Neuronal stem cell (in vitro differentiated cells): ENCODE data around the gene HTR6.

Source experiments
- DNase-seq: peaks from one replicate; pipeline ENCODE4 v3.0.0-alpha.2; 2013; ENCODE audit warnings: low spot score
- H2AFZ ChIP-seq: one replicate; pipeline ENCODE4 v1.6.1; 2013; ENCODE audit warnings: mild to moderate bottlenecking, low read length, inconsistent platforms
- H2AK5ac ChIP-seq: 2 replicates; pipeline ENCODE4 v1.6.1; 2013; ENCODE audit warnings: low read depth, mild to moderate bottlenecking, inconsistent platforms, low read length, moderate library complexity, mixed read lengths
- H2BK120ac ChIP-seq: 2 replicates; pipeline ENCODE4 v1.6.1; 2013; ENCODE audit warnings: low read depth, mild to moderate bottlenecking, inconsistent platforms, low read length, moderate library complexity, mixed read lengths
- H2BK12ac ChIP-seq: one replicate; pipeline ENCODE4 v1.6.1; 2013; ENCODE audit warnings: low read length, inconsistent platforms
- H2BK15ac ChIP-seq: 2 replicates; pipeline ENCODE4 v1.6.1; 2013; ENCODE audit warnings: mild to moderate bottlenecking, low read length, inconsistent platforms, mixed read lengths
- H2BK5ac ChIP-seq: one replicate; pipeline ENCODE4 v1.6.1; 2013; ENCODE audit warnings: inconsistent platforms, mild to moderate bottlenecking, low read length, moderate library complexity
- H3K14ac ChIP-seq: one replicate; pipeline ENCODE4 v1.6.1; 2013; ENCODE audit warnings: low read length, inconsistent platforms
- H3K18ac ChIP-seq: 2 replicates; pipeline ENCODE4 v1.6.1; 2013; ENCODE audit warnings: low read length, inconsistent platforms
- H3K23ac ChIP-seq: 2 replicates; pipeline ENCODE4 v1.6.1; 2013; ENCODE audit warnings: low read depth, mild to moderate bottlenecking, mixed read lengths, low read length, inconsistent platforms; ENCODE audit not compliant: poor library complexity
- H3K27ac ChIP-seq: replicated peaks from 3 replicates; pipeline ENCODE4 v1.5.1; 2013; ENCODE audit warnings: low read length, inconsistent platforms
- H3K27me3 ChIP-seq, 3 experiments: 2 replicates each; pipeline ENCODE4 v1.6.1; 2013; ENCODE audit warnings: low read length in 3 of 3, mild to moderate bottlenecking in 2 of 3, inconsistent platforms in 1 of 3, low read depth in 1 of 3, mixed read lengths in 1 of 3, moderate library complexity in 1 of 3; ENCODE audit not compliant: control insufficient read depth in 3 of 3, insufficient read depth in 3 of 3
- H3K36me3 ChIP-seq, 2 donors: replicated peaks in 1 of 2; 2 replicates each; pipeline ENCODE4 v1.6.1; 2013; ENCODE audit warnings: low read length in 2 of 2; ENCODE audit not compliant: control insufficient read depth in 2 of 2, insufficient read depth in 2 of 2
- H3K4ac ChIP-seq: 2 replicates; pipeline ENCODE4 v1.6.1; 2013; ENCODE audit warnings: inconsistent platforms, mild to moderate bottlenecking, low read length, moderate library complexity
- H3K4me1 ChIP-seq, 2 donors: 1 replicate in 1 of 2; 2 replicates in 1 of 2; pipeline ENCODE4 v1.6.1; 2013; ENCODE audit warnings: low read length in 2 of 2, low read depth in 1 of 2; ENCODE audit not compliant: control insufficient read depth in 2 of 2, insufficient read depth in 1 of 2
- H3K4me2 ChIP-seq: one replicate; pipeline ENCODE4 v1.6.1; 2013; ENCODE audit warnings: mild to moderate bottlenecking, low read length, inconsistent platforms; ENCODE audit not compliant: insufficient read depth, poor library complexity, severe bottlenecking
- H3K4me3 ChIP-seq, 2 donors: 2 replicates each; pipeline ENCODE4 v1.5.1; 2013; ENCODE audit warnings: low read length in 2 of 2, mild to moderate bottlenecking in 2 of 2, inconsistent platforms in 1 of 2, moderate library complexity in 1 of 2
- H3K79me1 ChIP-seq: one replicate; pipeline ENCODE4 v1.6.1; 2013; ENCODE audit warnings: low read depth, mild to moderate bottlenecking, inconsistent platforms, low read length, moderate library complexity
- H3K9ac ChIP-seq: one replicate; pipeline ENCODE4 v1.6.1; 2013; ENCODE audit warnings: mild to moderate bottlenecking, low read depth, low read length, inconsistent platforms; ENCODE audit not compliant: poor library complexity
- H3K9me3 ChIP-seq, 2 donors: replicated peaks in 1 of 2; 2 replicates each; pipeline versions ENCODE3 to v1.6.1; 2013; ENCODE audit warnings: low read length in 2 of 2, mild to moderate bottlenecking in 2 of 2, inconsistent platforms in 1 of 2, low read depth in 1 of 2, mixed read lengths in 1 of 2, moderate library complexity in 1 of 2; ENCODE audit not compliant: control insufficient read depth in 2 of 2, insufficient read depth in 1 of 2
- H4K8ac ChIP-seq: one replicate; pipeline ENCODE4 v1.6.1; 2013; ENCODE audit warnings: low read depth, mild to moderate bottlenecking, inconsistent platforms, low read length, moderate library complexity
- H4K91ac ChIP-seq: one replicate; pipeline ENCODE4 v1.6.1; 2013; ENCODE audit warnings: low read length, low read depth, mild to moderate bottlenecking, inconsistent platforms; ENCODE audit not compliant: poor library complexity
- WGBS, 2 donors: extraction: QIAGEN DNeasy Blood & Tissue Kit; methylation state at CpG; one replicate each; pipeline ENCODE4 v1.1.7; 2013; ENCODE audit warnings: missing lambda C conversion rate in 2 of 2, mixed read lengths in 1 of 2; ENCODE audit not compliant: insufficient read length in 2 of 2, insufficient replicate concordance in 1 of 2; ENCODE audit errors: extremely low coverage in 2 of 2; 5-methylcytosine and 5-hydroxymethylcytosine counted together

Gene HTR6

DNA sequence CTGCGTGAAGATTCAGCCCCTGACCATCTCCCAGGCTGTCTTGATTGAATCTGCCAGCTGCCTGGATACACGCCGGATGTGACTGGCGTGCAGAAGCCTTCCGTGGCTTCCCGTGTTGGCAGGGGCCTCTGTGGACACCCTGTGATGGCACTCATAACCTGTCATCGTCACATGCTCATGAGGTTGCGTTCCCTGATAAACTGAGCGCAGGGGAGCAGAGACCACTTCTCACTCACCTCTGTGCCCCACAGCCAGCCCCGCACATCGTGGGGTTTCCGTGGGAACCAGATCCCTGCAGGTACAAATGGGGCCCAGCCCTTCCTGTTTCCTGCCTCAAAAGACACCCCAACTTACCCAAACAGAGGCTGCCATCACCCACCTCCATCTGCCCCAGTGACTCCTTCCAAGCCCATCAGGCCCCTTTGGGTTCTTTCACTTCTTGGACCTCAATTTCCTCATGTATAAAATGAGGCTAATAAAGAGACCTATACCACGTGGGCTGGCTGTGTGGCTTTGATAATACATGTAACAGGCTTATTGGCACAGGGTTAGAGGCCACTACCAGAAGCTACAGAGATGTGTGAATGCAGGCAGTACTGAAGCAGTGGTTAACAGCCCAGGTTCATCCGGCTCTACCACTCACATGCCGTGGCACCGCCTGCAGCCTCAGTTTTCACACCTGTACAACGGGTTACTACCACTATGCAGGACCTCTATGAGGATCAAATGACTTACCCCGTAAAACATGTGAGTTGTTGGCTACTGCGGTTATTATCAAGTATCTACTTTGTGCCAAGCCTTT, 23.6 kb downstream of the HTR6 start:
- Histone ChIP-seq H4K91ac (no peak overlapping the region), H3K27ac (no peak overlapping the region), H2AK5ac (peak overlapping the region; percentile 64), H3K79me1 (peaks cover 3% of the 10 kb centered on the region), H2BK15ac (no peak overlapping the region), H3K36me3 (no peaks in the 10 kb centered on the region), H3K18ac (no peak overlapping the region), H3K27me3 (peaks cover 0 to 6% (median 0%) of the 10 kb centered on the region in 3 experiments), H3K4me1 (peaks cover 0 to 2% of the 10 kb centered on the region in 2 donors), H4K8ac (no peak overlapping the region), H3K14ac (no peak overlapping the region), H3K23ac (no peak overlapping the region), H3K4ac (no peak overlapping the region), H3K4me3 (no peak overlapping the region), H2BK120ac (no peak overlapping the region), H3K9ac (no peak overlapping the region), H2BK5ac (no peak overlapping the region), H2BK12ac (no peak overlapping the region), H3K4me2 (no peak overlapping the region), H2AFZ (no peak overlapping the region), H3K9me3 (peaks cover 0 to 4% of the 10 kb centered on the region in 2 donors)
- no peak for DNase-seq
- WGBS, 2 donors = no CpG with 5 or more reads among the region's 19 CpGs

- Histone ChIP-seq H3K9ac (no peak overlapping the region), H2BK5ac (no peak overlapping the region), H3K79me1 (peaks cover 3% of the 10 kb centered on the region), H3K4ac (no peak overlapping the region), H3K4me1 (peaks cover 0 to 2% of the 10 kb centered on the region in 2 donors), H3K36me3 (no peaks in the 10 kb centered on the region), H2BK120ac (no peak overlapping the region), H2BK12ac (no peak overlapping the region), H3K4me2 (no peak overlapping the region), H3K23ac (no peak overlapping the region), H3K4me3 (no peak overlapping the region), H3K9me3 (peaks cover 0 to 4% of the 10 kb centered on the region in 2 donors), H3K14ac (peak overlapping the region; percentile 42), H2AK5ac (no peak overlapping the region), H4K8ac (no peak overlapping the region), H3K27ac (peak overlapping the region; percentile 51), H4K91ac (no peak overlapping the region), H2BK15ac (no peak overlapping the region), H2AFZ (no peak overlapping the region), H3K18ac (peak overlapping the region; percentile 63), H3K27me3 (peaks cover 0 to 7% (median 0%) of the 10 kb centered on the region in 3 experiments)
- WGBS, 2 donors = no CpG with 5 or more reads among the region's 5 CpGs
- no peak for DNase-seq
Measured at GRCh38 chr1:19689085-19689757, 24.5 kb downstream of the HTR6 start.

DNA sequence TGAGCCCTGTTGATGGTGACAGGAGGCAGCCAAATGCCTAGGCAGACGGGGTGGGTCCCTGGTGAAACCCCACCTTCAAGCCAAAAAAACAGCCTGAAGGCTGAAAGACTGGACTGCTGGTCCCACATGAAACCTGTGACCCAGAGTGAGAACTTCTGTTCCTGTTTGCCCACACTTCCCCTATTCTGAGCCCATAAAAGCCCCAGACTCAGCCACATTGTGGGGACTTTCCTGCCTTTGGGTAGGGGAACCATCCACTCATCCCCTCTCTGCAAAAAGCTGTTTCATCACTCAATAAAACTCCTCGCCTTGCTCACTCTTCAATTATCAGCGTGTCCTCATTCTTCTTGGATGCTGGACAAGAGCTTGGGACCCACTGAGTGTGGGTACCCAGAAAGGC, 25.2 kb downstream of the HTR6 start:
- Histone ChIP-seq H3K18ac (no peak overlapping the region), H2AFZ (no peak overlapping the region), H3K4me3 (no peak overlapping the region), H3K36me3 (no peaks in the 10 kb centered on the region), H3K4me2 (no peak overlapping the region), H2BK120ac (no peak overlapping the region), H3K14ac (no peak overlapping the region), H2BK5ac (no peak overlapping the region), H3K27ac (no peak overlapping the region), H4K91ac (no peak overlapping the region), H2AK5ac (no peak overlapping the region), H2BK15ac (no peak overlapping the region), H3K9ac (no peak overlapping the region), H4K8ac (no peak overlapping the region), H3K9me3 (peaks cover 0 to 4% of the 10 kb centered on the region in 2 donors), H3K23ac (no peak overlapping the region), H2BK12ac (no peak overlapping the region), H3K27me3 (peaks cover 0 to 13% (median 0%) of the 10 kb centered on the region in 3 experiments), H3K4ac (no peak overlapping the region), H3K4me1 (peaks cover 0 to 2% of the 10 kb centered on the region in 2 donors), H3K79me1 (peaks cover 3% of the 10 kb centered on the region)
- no CpG with 5 or more reads among the region's 3 CpGs for WGBS, 2 donors
- DNase-seq = no peak

- WGBS, 2 donors = no CpG with 5 or more reads among the region's 7 CpGs
- H3K23ac ChIP-seq = no peak overlapping the region
- no peak overlapping the region for H4K8ac ChIP-seq
- H2AFZ ChIP-seq = no peak overlapping the region
- H3K14ac ChIP-seq = no peak overlapping the region
- no peak for DNase-seq
- no peak overlapping the region for H3K4me2 ChIP-seq
- no peak overlapping the region for H2BK120ac ChIP-seq
- peak overlapping the region; percentile 0 for H3K18ac ChIP-seq
- H2AK5ac ChIP-seq = peak overlapping the region; percentile 71
- H3K4me1 ChIP-seq = peaks cover 0 to 2% of the 10 kb centered on the region in 2 donors
- peaks cover 0 to 4% of the 10 kb centered on the region in 2 donors for H3K9me3 ChIP-seq
- H2BK12ac ChIP-seq = no peak overlapping the region
- H3K4ac ChIP-seq = no peak overlapping the region
- no peak overlapping the region for H2BK15ac ChIP-seq
- no peak overlapping the region for H2BK5ac ChIP-seq
- H3K27me3 ChIP-seq = peaks cover 0 to 18% (median 0%) of the 10 kb centered on the region in 3 experiments
- no peak overlapping the region for H3K4me3 ChIP-seq
- no peak overlapping the region for H3K27ac ChIP-seq
- H4K91ac ChIP-seq = no peak overlapping the region
- no peak overlapping the region for H3K9ac ChIP-seq
- peaks cover 3% of the 10 kb centered on the region for H3K79me1 ChIP-seq
- H3K36me3 ChIP-seq = no peaks in the 10 kb centered on the region
Measured at GRCh38 chr1:19690342-19690741, 25.7 kb downstream of the HTR6 start.
